Aorta (tissue), 5 donors: ENCODE measurements around the gene FBXO36. TPM values are rescaled to one million over a fixed set of nuclear protein-coding genes. Genes with fewer than 3 reads are reported as not detected.

Experiments
- ATAC-seq: fragments of 200-7000 bp; cut with Tn5 transposase; one replicate; pipeline ENCODE4 v1.9.1; 2022; ENCODE audit warnings: moderate library complexity; ENCODE audit not compliant: low FRiP score
- DNase-seq, 2 donors: peaks; one replicate each; pipeline ENCODE4 v3.0.0-alpha.2; 2020
- H3K27ac ChIP-seq, 2 donors: one replicate each; pipeline ENCODE4 v1.5.1; 2013; ENCODE audit warnings: low read length in 2 of 2, mild to moderate bottlenecking in 2 of 2, moderate library complexity in 2 of 2, control low read depth in 1 of 2, inconsistent platforms in 1 of 2, low read depth in 1 of 2
- H3K27me3 ChIP-seq, 2 donors: one replicate each; pipeline ENCODE4 v1.6.1; 2013; ENCODE audit warnings: control low read depth in 1 of 2, low read length in 1 of 2, mild to moderate bottlenecking in 1 of 2, moderate library complexity in 1 of 2; ENCODE audit not compliant: insufficient read depth in 2 of 2, control insufficient read depth in 1 of 2
- H3K36me3 ChIP-seq, 2 donors: one replicate each; pipeline ENCODE4 v1.6.1; 2013; ENCODE audit warnings: control low read depth in 1 of 2, low read length in 1 of 2, mild to moderate bottlenecking in 1 of 2; ENCODE audit not compliant: insufficient read depth in 2 of 2, control insufficient read depth in 1 of 2
- H3K4me1 ChIP-seq, 2 donors: one replicate each; pipeline ENCODE4 v1.6.1; 2013; ENCODE audit warnings: low read length in 2 of 2, control low read depth in 1 of 2, mild to moderate bottlenecking in 1 of 2, moderate library complexity in 1 of 2; ENCODE audit not compliant: insufficient read depth in 2 of 2, control insufficient read depth in 1 of 2
- H3K4me3 ChIP-seq, 2 donors: one replicate each; pipeline ENCODE4 v1.5.1; 2013; ENCODE audit warnings: low read length in 2 of 2, control low read depth in 1 of 2, mild to moderate bottlenecking in 1 of 2
- H3K9me3 ChIP-seq: one replicate; pipeline ENCODE4 v1.6.1; 2013; ENCODE audit warnings: mild to moderate bottlenecking, low read length; ENCODE audit not compliant: control insufficient read depth
- WGBS, 2 donors: extraction: QIAGEN DNeasy Blood & Tissue Kit; methylation state at CpG; one replicate each; pipeline ENCODE4 v1.1.7; 2013; 5-methylcytosine and 5-hydroxymethylcytosine counted together
- intact Hi-C, 2 donors: fragments of 100-400 bp; cut with DNase I; formaldehyde crosslinking; loops; one replicate each; pipeline versions ENCODE4 v1.14.2 to v1.15.0; 2022
- polyA plus RNA-seq, 2 donors: library from polyadenylated mRNA; stranded (reverse); fragments of 200-250 nt; gene quantifications; one replicate each; pipeline ENCODE4 v1.2.3, GENCODE V29; 2013
- total RNA-seq, 2 donors: library from RNA; stranded (reverse); fragmentation: NEBNext Ultra II Directional; extraction: Animal tissue kit (Norgen Biotek cat#: 25700); gene quantifications; one replicate each; pipeline ENCODE4 v1.2.1, GENCODE V29; 2021
- donor health status: healthy with polysubstance abuse.
- donor health status: Bipolar disorder and iron deficiency.
- donor health status: DM: no; HTN: no; CAD: no.
- donor health status: DM: no; HTN: no; CAD: no.
- donor health status: DM: yes; HTN: yes; CAD: no.

The FBXO36 gene
- total and polyA plus RNA-seq, 4 donors = 1.3 to 2.2 (median 1.7) TPM

DNA sequence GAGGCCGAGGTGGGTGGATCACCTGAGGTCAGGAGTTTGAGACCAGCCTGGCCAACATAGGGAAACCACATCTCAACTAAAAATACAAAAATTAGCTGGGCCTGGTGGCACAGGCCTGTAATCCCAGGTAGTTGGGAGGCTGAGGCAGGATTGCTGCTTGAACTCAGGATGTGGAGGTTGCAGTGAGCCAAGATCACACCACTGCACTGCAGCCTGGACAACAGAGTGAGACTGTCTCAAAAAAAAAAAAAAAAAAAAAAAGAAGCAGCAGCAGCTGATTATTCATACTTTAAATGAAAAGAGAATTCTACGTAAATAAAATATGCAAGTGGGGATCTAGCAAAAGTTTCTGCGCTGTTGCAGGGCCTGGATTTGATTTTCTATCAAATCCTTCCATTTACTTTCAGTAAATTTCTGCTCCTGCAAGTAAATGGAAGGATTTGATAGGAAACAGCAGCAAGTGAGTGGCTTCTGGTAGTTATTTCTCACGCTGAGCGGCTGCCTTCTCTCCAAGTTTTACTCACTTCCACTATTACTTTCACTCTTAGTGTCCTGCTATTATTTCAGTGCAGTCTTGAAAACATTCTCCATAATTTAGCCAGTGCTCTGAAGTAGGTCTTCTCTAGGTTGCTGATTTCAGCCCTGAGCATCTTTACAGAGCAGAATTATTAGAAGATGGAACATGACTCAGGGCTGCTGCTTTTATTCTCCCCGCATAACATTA is 78.0 kb downstream of the FBXO36 start:
- WGBS, 2 donors = 91 to 92% methylated on average over 6 of the region's 6 CpGs
- intact Hi-C loops = no loop called here

GRCh38 chr2:230007931-230008707 is 85.8 kb downstream of the FBXO36 start:
- intact Hi-C loops = loop anchor here in 1 of 2 donors (2.0 kb wide), 2 partner anchors 153 to 603 kb away; no protein-coding TSS in a partner anchor
- H3K27me3 ChIP-seq = no peaks in the 10 kb centered on the region
- H3K36me3 ChIP-seq = no peaks in the 10 kb centered on the region
- no peaks in the 10 kb centered on the region for H3K9me3 ChIP-seq
- H3K4me3 ChIP-seq = no peak overlapping the region
- H3K27ac ChIP-seq = no peak overlapping the region
- WGBS, 2 donors = 56 to 58% methylated on average over 12 of the region's 12 CpGs
- no peaks in the 10 kb centered on the region for H3K4me1 ChIP-seq
- ATAC-seq (peak; percentile 67), DNase-seq (peak; percentile 81 to 89)

More for the DNA sequence above, 78.0 kb downstream of the FBXO36 start:
- Histone ChIP-seq H3K27ac (no peak overlapping the region), H3K4me3 (no peak overlapping the region), H3K36me3 (peaks cover 0 to 3% of the 10 kb centered on the region in 2 donors), H3K4me1 (no peaks in the 10 kb centered on the region), H3K27me3 (no peaks in the 10 kb centered on the region), H3K9me3 (no peaks in the 10 kb centered on the region)
- no peak for DNase-seq
- no peak for ATAC-seq

DNA sequence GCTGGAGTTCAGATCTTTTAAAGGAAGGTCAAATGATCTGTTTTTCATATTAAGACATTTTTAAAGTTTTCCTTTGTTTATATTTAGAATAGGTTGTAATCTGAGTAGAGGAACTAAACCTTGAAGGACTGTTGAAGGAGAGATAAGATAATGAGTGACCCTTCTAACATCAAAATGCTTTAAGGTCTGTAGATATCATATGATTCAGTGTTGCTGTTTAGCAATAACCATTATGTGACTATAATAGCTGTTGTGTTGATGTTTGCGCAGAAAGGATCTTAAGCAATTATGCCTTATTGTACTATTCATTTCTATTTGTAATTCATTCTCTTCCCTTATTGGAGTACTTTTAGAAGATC is 86.4 kb downstream of the FBXO36 start:
- no peak overlapping the region for H3K27ac ChIP-seq
- intact Hi-C loops = loop anchor here in 1 of 2 donors (2.0 kb wide), 2 partner anchors 152 to 602 kb away; no protein-coding TSS in a partner anchor
- H3K27me3 ChIP-seq = no peaks in the 10 kb centered on the region
- ATAC-seq = no peak
- no peak for DNase-seq
- WGBS, 2 donors = 94 to 95% methylated on average over 1 of the region's 1 CpG
- no peaks in the 10 kb centered on the region for H3K36me3 ChIP-seq
- no peak overlapping the region for H3K4me3 ChIP-seq
- H3K4me1 ChIP-seq = no peaks in the 10 kb centered on the region
- H3K9me3 ChIP-seq = no peaks in the 10 kb centered on the region

DNA sequence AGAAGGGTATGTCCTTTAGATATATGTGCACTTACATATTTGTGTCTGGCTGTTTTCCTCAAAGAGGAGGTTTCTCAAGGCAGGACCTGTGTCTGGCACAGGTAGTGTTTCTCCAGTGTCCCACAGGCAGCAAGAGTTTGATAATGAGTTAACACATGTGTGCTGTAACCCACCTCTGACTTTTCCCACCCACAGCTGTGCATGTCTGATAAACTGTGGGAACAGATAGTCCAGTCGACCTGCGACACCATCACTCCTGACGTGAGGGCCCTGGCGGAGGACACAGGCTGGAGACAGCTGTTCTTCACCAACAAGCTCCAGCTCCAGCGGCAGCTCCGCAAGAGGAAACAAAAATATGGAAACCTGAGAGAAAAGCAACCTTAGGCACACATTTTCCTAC is 88.2 kb downstream of the FBXO36 start:
- Histone ChIP-seq H3K4me1 (no peaks in the 10 kb centered on the region), H3K27ac (no peak overlapping the region), H3K9me3 (no peaks in the 10 kb centered on the region), H3K4me3 (no peak overlapping the region), H3K36me3 (no peaks in the 10 kb centered on the region), H3K27me3 (no peaks in the 10 kb centered on the region)
- DNase-seq = no peak
- intact Hi-C loops = no loop called here
- ATAC-seq = no peak
- 82 to 93% methylated on average over 6 of the region's 6 CpGs for WGBS, 2 donors

- no peaks in the 10 kb centered on the region for H3K4me1 ChIP-seq
- H3K4me3 ChIP-seq = no peak overlapping the region
- no peaks in the 10 kb centered on the region for H3K36me3 ChIP-seq
- no peak overlapping the region for H3K27ac ChIP-seq
- WGBS, 2 donors = 100% methylated on average over 1 of the region's 1 CpG
- ATAC-seq (no peak), DNase-seq (no peak)
- H3K9me3 ChIP-seq = no peaks in the 10 kb centered on the region
- H3K27me3 ChIP-seq = no peaks in the 10 kb centered on the region
- intact Hi-C loops = no loop called here
These were observed 89.3 kb downstream of the FBXO36 start for GRCh38 chr2:230011617-230012016.

DNA sequence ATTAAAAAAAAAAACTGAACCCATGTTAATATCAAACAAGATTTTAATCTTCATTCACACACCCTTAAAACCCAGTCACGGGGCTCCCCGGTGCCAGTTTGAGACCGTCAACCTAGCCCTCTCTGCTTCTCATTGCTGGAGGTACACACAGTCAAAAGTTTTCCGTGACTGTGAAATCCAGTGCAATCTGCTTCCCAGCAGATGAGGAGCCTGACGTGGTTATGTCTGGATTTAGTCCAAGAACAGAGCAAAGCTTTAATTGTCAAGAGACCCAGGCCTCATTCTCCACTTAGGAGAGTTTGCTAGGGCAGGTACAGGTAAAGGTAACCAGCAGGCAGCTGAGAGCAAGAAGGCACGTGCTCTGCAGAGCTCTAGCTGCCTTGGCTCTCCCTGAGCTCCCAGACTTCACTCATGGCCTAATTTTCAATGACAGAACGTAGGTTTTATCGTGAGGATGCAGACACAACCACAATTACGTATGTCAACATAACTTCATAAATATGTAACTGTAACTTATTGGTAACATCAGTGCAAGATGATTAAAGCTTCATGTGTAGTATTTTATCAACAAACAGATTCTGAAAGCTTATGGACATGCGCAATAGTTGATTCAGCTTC is 90.1 kb downstream of the FBXO36 start:
- Histone ChIP-seq H3K36me3 (no peaks in the 10 kb centered on the region), H3K27me3 (no peaks in the 10 kb centered on the region), H3K27ac (no peak overlapping the region), H3K9me3 (no peaks in the 10 kb centered on the region), H3K4me3 (no peak overlapping the region), H3K4me1 (no peaks in the 10 kb centered on the region)
- ATAC-seq = no peak
- intact Hi-C loops = no loop called here
- no peak for DNase-seq
- 89 to 92% methylated on average over 10 of the region's 10 CpGs for WGBS, 2 donors

DNA sequence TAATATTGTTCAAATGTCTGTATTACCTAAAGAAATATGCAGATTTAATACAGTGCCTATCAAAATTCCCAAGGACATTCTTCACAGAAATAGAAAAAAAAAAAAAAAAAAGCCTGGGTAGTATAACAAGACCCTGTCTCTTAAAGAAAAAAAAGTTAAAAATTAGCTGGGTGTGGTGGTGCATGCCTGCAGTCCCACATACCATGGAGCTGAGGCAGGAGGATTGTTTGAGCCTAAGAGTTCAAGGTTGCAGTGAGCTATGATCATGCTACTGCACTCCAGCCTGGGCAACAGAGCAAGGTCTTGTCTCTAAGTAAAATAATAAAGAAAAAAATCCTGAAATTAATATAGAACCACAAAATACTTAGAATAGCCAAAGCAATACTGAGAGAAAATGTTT is 94.5 kb downstream of the FBXO36 start:
- H3K36me3 ChIP-seq = no peaks in the 10 kb centered on the region
- DNase-seq = no peak
- no peaks in the 10 kb centered on the region for H3K4me1 ChIP-seq
- ATAC-seq = no peak
- intact Hi-C loops = no loop called here
- H3K9me3 ChIP-seq = peaks cover 2% of the 10 kb centered on the region
- H3K4me3 ChIP-seq = no peak overlapping the region
- no peak overlapping the region for H3K27ac ChIP-seq
- H3K27me3 ChIP-seq = no peaks in the 10 kb centered on the region

- no peak overlapping the region for H3K27ac ChIP-seq
- H3K9me3 ChIP-seq = peaks cover 2% of the 10 kb centered on the region
- no peak for DNase-seq
- no peaks in the 10 kb centered on the region for H3K27me3 ChIP-seq
- no peaks in the 10 kb centered on the region for H3K36me3 ChIP-seq
- no peak overlapping the region for H3K4me3 ChIP-seq
- H3K4me1 ChIP-seq = no peaks in the 10 kb centered on the region
- intact Hi-C loops = no loop called here
- WGBS, 2 donors = 88 to 89% methylated on average over 4 of the region's 4 CpGs
- ATAC-seq = no peak
These were observed 95.8 kb downstream of the FBXO36 start for GRCh38 chr2:230018153-230018552.
